Esophagus muscularis mucosa (tissue), 4 donors: ENCODE measurements around the gene PSMB4. TPM values are rescaled to one million over a fixed set of nuclear protein-coding genes. Genes with fewer than 3 reads are reported as not detected.

Source experiments
- DNase-seq: peaks from one replicate; pipeline ENCODE4 v3.0.0-alpha.2; 2017; ENCODE audit errors: extremely low spot score
- H3K27ac ChIP-seq, 4 donors: fragments of 200-600 bp; sonication (generic); replicated peaks in 1 of 4; 1 replicate in 3 of 4; 2 replicates in 1 of 4; pipeline ENCODE4 v1.5.1; 2016 to 2019; ENCODE audit warnings: mild to moderate bottlenecking in 1 of 4
- H3K27me3 ChIP-seq, 4 donors: fragments of 200-600 bp; sonication (generic); one replicate each; pipeline versions ENCODE4 v1.5.1 to v1.6.0; 2016 to 2019
- H3K36me3 ChIP-seq, 4 donors: fragments of 200-600 bp; sonication (generic); one replicate each; pipeline ENCODE4 v1.5.1; 2016 to 2019
- H3K4me1 ChIP-seq, 4 donors: fragments of 200-600 bp; sonication (generic); one replicate each; pipeline ENCODE4 v1.5.1; 2016 to 2019
- H3K4me3 ChIP-seq, 4 donors: fragments of 200-600 bp; sonication (generic); 1 replicate in 2 of 4; 2 replicates in 2 of 4; pipeline ENCODE4 v1.5.1; 2016 to 2019; ENCODE audit warnings: mild to moderate bottlenecking in 4 of 4, moderate library complexity in 1 of 4
- H3K9me3 ChIP-seq, 4 donors: fragments of 200-600 bp; sonication (generic); 1 replicate in 3 of 4; 2 replicates in 1 of 4; pipeline ENCODE4 v1.5.1; 2016 to 2019
- CTCF ChIP-seq, 3 experiments: fragments of 200-600 bp in 2 of 3; fragments of 450-650 bp in 1 of 3; sonication (generic) in 2 of 3; IDR thresholded peaks; one replicate each; pipeline ENCODE4 v1.5.1; 2017 to 2019; ENCODE audit warnings: antibody characterized with exemption in 3 of 3, mild to moderate bottlenecking in 2 of 3, moderate library complexity in 1 of 3
- EP300 ChIP-seq: sonication (generic); formaldehyde crosslinking; IDR thresholded peaks from one replicate; pipeline ENCODE4 v1.6.1; 2017; ENCODE audit warnings: antibody characterized with exemption
- POLR2A ChIP-seq: fragments of 450-650 bp; IDR thresholded peaks from one replicate; pipeline ENCODE4 v1.6.1; 2017; ENCODE audit warnings: antibody characterized with exemption, moderate library complexity, mild to moderate bottlenecking, low read depth
- POLR2AphosphoS5 ChIP-seq, 2 donors: sonication (generic); formaldehyde crosslinking; IDR thresholded peaks; one replicate each; pipeline ENCODE4 v1.6.1; 2017; ENCODE audit warnings: antibody characterized with exemption in 2 of 2
- WGBS: methylation state at CpG from one replicate; pipeline ENCODE4 v1.1.5; 2018; 5-methylcytosine and 5-hydroxymethylcytosine counted together
- intact Hi-C: fragments of 100-400 bp; cut with DNase I; formaldehyde crosslinking; loops from one replicate; pipeline ENCODE4 v1.15.1; 2023
- total RNA-seq, 4 donors: library from RNA; depleted of rRNA; stranded (reverse); fragments of >200 nt; gene quantifications; one replicate each; pipeline versions ENCODE4 v1.1.0 to v1.2.1, GENCODE V29; 2016

PSMB4 gene
- total RNA-seq, 4 donors from 2014 or later: 236 to 284 (median 253) TPM

GRCh38 chr1:151372058-151372934 lies 27.1 kb upstream of the PSMB4 start, which contains the start of gene SELENBP1:
TSS of gene SELENBP1 (minus strand) at chr1:151372705. CDS start at chr1:151372641, 64 bp downstream.
- peak; percentile 74 to 87 for TF ChIP-seq POLR2AphosphoS5 (IDR thresholded peaks at IDR 0.05)
- no peak for TF ChIP-seq EP300
- TF ChIP-seq CTCF (IDR thresholded peaks at IDR 0.05): no peak
- no peak for TF ChIP-seq POLR2A
- H3K36me3 ChIP-seq: peaks cover 0 to 17% (median 4%) of the 10 kb centered on the region in 4 donors
- WGBS: 28% methylated on average over 7 of the region's 11 CpGs
- H3K4me1 ChIP-seq: peaks cover 52 to 61% (median 59%) of the 10 kb centered on the region in 4 donors
- H3K9me3 ChIP-seq: no peaks in the 10 kb centered on the region
- H3K27ac ChIP-seq: peak within 1 kb of the TSS; percentile 77 to 84 (median 80)
- intact Hi-C loops: no loop called here
- H3K4me3 ChIP-seq: peak within 1 kb of the TSS; percentile 50 to 58 (median 56)
- H3K27me3 ChIP-seq: no peaks in the 10 kb centered on the region
- no peak for DNase-seq

GRCh38 chr1:151373196-151373595 lies 26.2 kb upstream of the PSMB4 start:
- intact Hi-C loops: no loop called here
- DNase-seq: no peak
- 94% methylated on average over 14 of the region's 14 CpGs for WGBS

GRCh38 chr1:151377150-151377884 lies 22.1 kb upstream of the PSMB4 start:
- Histone ChIP-seq H3K9me3 (no peaks in the 10 kb centered on the region), H3K4me3 (no peak overlapping the region), H3K4me1 (peaks cover 7 to 11% (median 9%) of the 10 kb centered on the region in 4 donors), H3K27me3 (no peaks in the 10 kb centered on the region), H3K27ac (no peak overlapping the region), H3K36me3 (no peaks in the 10 kb centered on the region)
- DNase-seq: no peak
- TF ChIP-seq POLR2A (no peak), CTCF (IDR thresholded peaks at IDR 0.05) (no peak), EP300 (no peak), POLR2AphosphoS5 (IDR thresholded peaks at IDR 0.05) (no peak)
- intact Hi-C loops: no loop called here
- 92% methylated on average over 3 of the region's 3 CpGs for WGBS

More at GRCh38 chr1:151373196-151373595, 26.2 kb upstream of the PSMB4 start:
- Histone ChIP-seq H3K9me3 (no peaks in the 10 kb centered on the region), H3K4me3 (no peak overlapping the region), H3K36me3 (peaks cover 0 to 12% (median 4%) of the 10 kb centered on the region in 4 donors), H3K4me1 (peaks cover 43 to 52% (median 50%) of the 10 kb centered on the region in 4 donors), H3K27ac (peak overlapping the region in 2 of 4 donors; percentile 77 to 81), H3K27me3 (no peaks in the 10 kb centered on the region)
- TF ChIP-seq CTCF (IDR thresholded peaks at IDR 0.05): no peak
- TF ChIP-seq EP300: no peak
- TF ChIP-seq POLR2AphosphoS5 (IDR thresholded peaks at IDR 0.05): no peak
- no peak for TF ChIP-seq POLR2A

DNA sequence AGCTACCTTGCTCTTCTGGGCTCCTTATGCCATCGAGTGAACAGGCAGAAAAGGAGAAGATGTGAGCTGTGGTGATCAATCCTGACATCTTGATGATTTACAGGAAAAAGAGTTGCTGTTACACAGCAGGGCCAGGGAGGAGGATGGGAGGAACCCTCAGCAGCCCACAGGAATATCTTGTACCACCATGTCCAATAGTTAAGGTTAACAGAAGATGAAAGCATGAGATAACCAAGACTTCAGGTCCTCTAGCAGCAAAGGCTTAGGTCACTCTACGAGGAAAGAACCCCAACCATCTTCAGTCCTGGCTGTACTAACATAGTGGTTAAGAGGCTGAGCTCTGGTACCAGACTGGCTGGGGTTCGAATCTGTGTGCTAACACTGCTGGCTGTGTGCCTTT lies 14.8 kb upstream of the PSMB4 start:
- Histone ChIP-seq H3K27ac (no peak overlapping the region), H3K4me3 (no peak overlapping the region), H3K9me3 (no peaks in the 10 kb centered on the region), H3K27me3 (no peaks in the 10 kb centered on the region), H3K4me1 (no peaks in the 10 kb centered on the region), H3K36me3 (no peaks in the 10 kb centered on the region)
- no peak for TF ChIP-seq POLR2AphosphoS5 (IDR thresholded peaks at IDR 0.05)
- TF ChIP-seq CTCF (IDR thresholded peaks at IDR 0.05): no peak
- TF ChIP-seq EP300: no peak
- TF ChIP-seq POLR2A: no peak
- 82% methylated on average over 3 of the region's 3 CpGs for WGBS
- DNase-seq: no peak
- intact Hi-C loops: no loop called here
